ENCODE measurements around the gene UBE2E2.

DNA sequence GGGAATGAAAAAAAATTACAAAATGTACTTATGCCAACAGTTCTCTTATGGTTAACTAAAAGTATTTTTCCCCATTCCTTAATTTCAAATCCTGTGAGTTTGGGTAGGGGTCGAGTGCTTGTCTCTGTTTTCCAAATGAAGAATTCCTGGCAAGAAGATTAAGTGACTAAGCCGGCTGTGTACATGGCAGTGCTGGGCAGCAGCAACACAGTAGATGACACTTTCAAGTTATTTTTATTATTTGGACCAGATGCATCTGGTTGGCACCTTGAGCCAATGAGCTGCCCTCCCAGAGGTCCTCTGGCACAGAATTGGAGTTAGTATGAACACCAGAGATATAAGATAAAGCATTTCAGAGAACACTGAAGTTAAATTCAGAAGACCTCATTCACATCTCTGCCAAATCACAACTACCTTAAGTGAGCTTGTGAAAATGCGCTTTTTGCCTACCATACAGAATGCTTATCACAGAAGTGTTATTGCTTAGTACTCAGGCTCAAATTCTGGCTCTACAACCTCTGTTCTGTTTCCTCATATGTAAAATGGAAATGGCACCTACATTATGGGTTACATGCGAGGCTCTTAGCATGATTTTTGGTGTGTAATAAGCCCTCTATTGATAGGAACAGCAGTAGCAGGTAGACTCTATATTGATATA, 256.9 kb downstream of the UBE2E2 start:
- TF ChIP-seq CTCF (IDR thresholded peaks at IDR 0.05) (no peak), POLR2A (IDR thresholded peaks at IDR 0.05) (no peak)

Data from ovary (tissue), 3 donors.